Measurements from ENCODE around the gene SLC6A6.
"Not testable (repeated sequence)": the region's sequence is repeated elsewhere in the genome, so short reads cannot be mapped to it uniquely, and the experiment has no call there.

Gene SLC6A6

DNA sequence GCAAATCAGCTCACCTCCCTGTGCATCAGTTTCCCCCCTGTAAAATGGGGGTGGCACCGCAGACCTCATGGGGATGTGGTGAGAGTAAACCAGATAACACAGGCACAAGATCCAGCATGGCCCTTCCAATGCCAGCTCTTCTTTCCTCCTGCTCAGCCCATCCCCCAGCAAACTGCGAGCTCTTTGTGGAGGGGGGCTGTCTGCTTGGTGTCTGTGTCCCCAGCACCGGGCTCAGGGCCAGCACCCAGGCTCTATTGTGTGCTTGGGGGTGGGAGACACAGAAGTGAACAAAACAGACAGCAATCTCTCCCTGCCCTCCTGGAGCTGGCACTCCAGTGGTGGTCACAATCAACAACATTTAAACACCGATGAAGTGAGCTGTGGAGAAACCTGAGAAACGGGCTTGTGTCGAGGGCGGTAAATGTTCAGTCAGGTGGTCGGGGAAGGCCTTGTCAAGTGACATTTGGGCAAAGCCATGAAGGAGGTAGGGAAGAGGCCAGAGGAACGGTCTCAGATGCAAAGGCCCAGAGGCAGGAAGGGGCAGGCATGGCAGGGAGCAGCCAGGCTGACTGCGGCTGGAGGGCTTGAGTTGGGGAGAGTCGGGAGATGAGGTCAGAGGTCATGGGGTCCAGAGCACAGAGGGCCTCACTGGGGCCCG, 109.3 kb downstream of the SLC6A6 start:
- H3K4me3 Mint-ChIP-seq = no peak overlapping the region
- no peaks in the 10 kb centered on the region for H3K9me3 Mint-ChIP-seq
- H3K27me3 Mint-ChIP-seq = peaks cover 10 to 38% of the 10 kb centered on the region in 2 donors
- H3K4me1 Mint-ChIP-seq (ENCODE audit: low read depth in 2 of 2) = peaks cover 7 to 8% of the 10 kb centered on the region in 2 donors
- H3K27ac Mint-ChIP-seq = no peak overlapping the region
- DNase-seq (no peak), ATAC-seq (replicated peaks) (no peak)
- H3K36me3 Mint-ChIP-seq (ENCODE audit: insufficient read depth) = no peaks in the 10 kb centered on the region

DNA sequence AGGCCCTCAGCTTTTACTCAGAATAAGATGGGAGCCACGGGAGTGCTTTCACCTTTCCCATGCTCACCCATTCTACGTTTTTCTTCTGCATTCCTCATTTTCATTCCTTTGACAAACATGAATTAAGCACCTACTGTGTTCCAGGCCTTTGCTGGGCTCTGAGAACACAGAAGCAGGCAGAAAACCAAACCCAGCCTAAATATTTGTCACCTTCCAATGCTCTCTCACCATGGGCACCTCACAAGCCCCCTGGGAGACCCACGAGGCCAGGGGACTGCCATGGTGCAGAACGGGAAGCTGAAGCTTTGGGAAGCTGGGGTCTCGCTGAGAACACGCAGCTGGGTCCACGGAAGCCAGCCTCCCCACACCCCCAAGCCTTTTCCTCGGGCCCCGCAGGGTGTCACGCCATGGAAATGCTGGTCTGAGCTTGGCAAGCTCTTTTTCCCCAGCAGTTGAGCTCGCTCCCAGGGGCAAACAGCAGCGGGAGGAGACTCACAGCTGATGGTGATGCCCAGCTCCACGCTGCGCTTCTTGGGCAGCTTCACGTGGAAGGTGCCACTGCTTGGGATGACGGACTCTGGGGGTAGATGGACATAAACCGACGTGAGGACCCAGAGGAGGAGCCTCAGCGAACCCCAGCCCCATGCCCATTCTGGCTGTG, 110.0 kb downstream of the SLC6A6 start:
- ATAC-seq (replicated peaks) (no peak), DNase-seq (no peak)
- H3K4me3 Mint-ChIP-seq = no peak overlapping the region
- H3K36me3 Mint-ChIP-seq (ENCODE audit: insufficient read depth) = no peaks in the 10 kb centered on the region
- no peaks in the 10 kb centered on the region for H3K9me3 Mint-ChIP-seq
- peaks cover 7 to 8% of the 10 kb centered on the region in 2 donors for H3K4me1 Mint-ChIP-seq (ENCODE audit: low read depth in 2 of 2)
- H3K27me3 Mint-ChIP-seq = peaks cover 10 to 44% of the 10 kb centered on the region in 2 donors
- no peak overlapping the region for H3K27ac Mint-ChIP-seq

DNA sequence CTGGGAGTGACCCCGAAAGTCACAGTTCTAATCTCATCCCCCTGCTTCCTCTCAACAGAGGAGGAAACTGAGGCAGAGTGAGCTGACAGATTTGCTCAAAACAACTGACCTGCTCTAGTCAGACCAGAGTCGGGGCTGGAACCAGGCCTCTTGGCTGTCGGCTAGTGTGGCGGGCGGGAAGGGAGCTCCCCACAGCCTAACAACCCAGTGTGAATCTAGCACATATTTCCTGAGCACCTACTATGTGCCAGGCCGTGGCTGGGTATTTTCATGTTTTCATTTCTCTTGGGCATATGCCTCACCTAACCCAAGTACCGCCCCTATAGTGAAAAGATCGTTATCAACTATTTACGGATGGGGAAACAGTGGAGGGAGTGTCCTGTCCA, 110.5 kb downstream of the SLC6A6 start:
- H3K27ac Mint-ChIP-seq = no peak overlapping the region
- H3K9me3 Mint-ChIP-seq = no peaks in the 10 kb centered on the region
- no peaks in the 10 kb centered on the region for H3K36me3 Mint-ChIP-seq (ENCODE audit: insufficient read depth)
- ATAC-seq (replicated peaks) = no peak
- peaks cover 10 to 44% of the 10 kb centered on the region in 2 donors for H3K27me3 Mint-ChIP-seq
- peaks cover 7 to 8% of the 10 kb centered on the region in 2 donors for H3K4me1 Mint-ChIP-seq (ENCODE audit: low read depth in 2 of 2)
- no peak for DNase-seq
- no peak overlapping the region for H3K4me3 Mint-ChIP-seq

DNA sequence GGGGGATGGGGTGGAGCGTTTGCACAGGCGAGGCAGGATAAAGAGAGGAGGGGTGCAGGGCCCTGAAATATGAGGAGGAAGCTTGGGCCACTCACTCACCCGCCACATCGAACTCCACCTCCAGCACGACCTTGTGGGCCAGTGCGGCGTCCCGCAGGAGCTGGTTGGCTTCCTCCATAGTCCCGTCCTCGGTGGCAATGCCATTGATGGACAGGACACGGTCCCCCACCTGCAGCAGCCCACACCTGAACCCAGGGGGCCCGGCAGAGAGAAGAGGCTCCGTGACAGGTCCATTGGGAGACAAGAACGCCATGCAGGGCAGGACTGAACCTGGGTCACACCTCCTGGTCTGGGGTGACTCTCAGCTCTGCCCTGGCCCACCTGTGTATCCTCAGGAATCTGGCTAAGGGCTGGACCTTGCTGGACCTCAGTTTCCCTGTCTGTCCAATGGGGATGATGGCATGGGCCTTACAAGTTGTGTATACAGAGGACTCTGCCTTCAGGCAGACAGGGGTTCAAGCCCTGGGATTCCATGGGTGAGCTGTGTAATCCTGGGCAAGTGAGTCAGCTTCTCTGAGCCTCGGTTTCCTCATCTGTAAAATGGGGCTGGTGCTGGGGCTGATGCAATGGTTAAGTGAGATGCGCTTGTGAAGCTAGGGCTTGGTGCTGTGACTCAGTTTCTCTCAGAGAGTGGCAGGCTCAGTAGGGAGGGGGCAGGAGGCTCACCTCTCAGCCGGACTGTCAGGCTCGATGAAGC, 111.3 kb downstream of the SLC6A6 start:
- Mint-ChIP-seq H3K27ac (no peak overlapping the region), H3K4me3 (no peak overlapping the region), H3K36me3 (ENCODE audit: insufficient read depth) (no peaks in the 10 kb centered on the region), H3K9me3 (no peaks in the 10 kb centered on the region), H3K4me1 (ENCODE audit: low read depth in 2 of 2) (peaks cover 3 to 7% of the 10 kb centered on the region in 2 donors), H3K27me3 (peaks cover 5 to 45% of the 10 kb centered on the region in 2 donors)
- no peak for ATAC-seq (replicated peaks)
- DNase-seq = no peak

DNA sequence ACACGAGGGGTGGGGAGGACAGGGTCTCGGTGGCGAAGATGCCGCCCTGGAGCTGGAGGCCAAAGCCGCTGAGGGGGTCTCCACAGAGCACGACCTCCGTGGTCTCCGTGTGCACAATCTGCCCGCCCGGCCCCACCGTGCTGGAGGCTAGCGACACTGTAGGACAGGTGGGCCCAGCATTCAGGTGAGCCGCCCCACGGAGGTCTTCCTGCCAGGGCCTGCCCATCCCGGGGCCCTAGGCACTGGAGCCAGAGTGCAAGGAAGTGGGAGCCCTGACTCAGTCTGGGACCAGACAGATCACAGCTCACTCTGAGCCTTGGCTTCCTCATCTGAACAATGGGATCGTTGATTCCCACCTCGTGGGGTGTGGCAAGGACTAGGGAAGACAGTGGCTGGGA, 111.9 kb downstream of the SLC6A6 start:
- H3K36me3 Mint-ChIP-seq (ENCODE audit: insufficient read depth) = no peaks in the 10 kb centered on the region
- no peak overlapping the region for H3K27ac Mint-ChIP-seq
- H3K9me3 Mint-ChIP-seq = no peaks in the 10 kb centered on the region
- no peak overlapping the region for H3K4me3 Mint-ChIP-seq
- H3K4me1 Mint-ChIP-seq (ENCODE audit: low read depth in 2 of 2) = peaks cover 0 to 4% of the 10 kb centered on the region in 2 donors
- DNase-seq (no peak), ATAC-seq (replicated peaks) (no peak)
- H3K27me3 Mint-ChIP-seq = peaks cover 5 to 47% of the 10 kb centered on the region in 2 donors

DNA sequence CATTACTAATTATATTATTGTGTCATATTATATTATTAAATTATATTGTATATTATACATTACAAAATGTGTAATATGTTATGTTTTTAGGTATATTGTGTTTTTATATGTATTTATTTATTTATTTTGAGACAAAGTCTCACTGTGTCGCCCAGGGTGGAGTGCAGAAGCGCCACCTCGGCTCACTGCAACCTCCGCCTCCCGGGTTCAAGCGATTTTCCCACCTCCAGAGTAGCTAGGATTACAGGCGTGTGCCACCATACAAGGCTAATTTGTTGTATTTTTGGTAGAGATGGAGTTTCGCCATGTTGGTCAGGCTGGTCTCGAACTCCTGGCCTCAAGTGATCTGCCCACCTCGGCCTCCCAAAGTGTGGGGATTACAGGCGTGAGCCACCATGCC, 113.1 kb downstream of the SLC6A6 start:
- not testable (repeated sequence) for H3K4me3 Mint-ChIP-seq; H3K9me3 Mint-ChIP-seq; H3K4me1 Mint-ChIP-seq (ENCODE audit: low read depth in 2 of 2); H3K36me3 Mint-ChIP-seq (ENCODE audit: insufficient read depth); H3K27ac Mint-ChIP-seq; ATAC-seq (replicated peaks); DNase-seq
- H3K27me3 Mint-ChIP-seq = peaks cover 5 to 50% of the 10 kb centered on the region in 2 donors

DNA sequence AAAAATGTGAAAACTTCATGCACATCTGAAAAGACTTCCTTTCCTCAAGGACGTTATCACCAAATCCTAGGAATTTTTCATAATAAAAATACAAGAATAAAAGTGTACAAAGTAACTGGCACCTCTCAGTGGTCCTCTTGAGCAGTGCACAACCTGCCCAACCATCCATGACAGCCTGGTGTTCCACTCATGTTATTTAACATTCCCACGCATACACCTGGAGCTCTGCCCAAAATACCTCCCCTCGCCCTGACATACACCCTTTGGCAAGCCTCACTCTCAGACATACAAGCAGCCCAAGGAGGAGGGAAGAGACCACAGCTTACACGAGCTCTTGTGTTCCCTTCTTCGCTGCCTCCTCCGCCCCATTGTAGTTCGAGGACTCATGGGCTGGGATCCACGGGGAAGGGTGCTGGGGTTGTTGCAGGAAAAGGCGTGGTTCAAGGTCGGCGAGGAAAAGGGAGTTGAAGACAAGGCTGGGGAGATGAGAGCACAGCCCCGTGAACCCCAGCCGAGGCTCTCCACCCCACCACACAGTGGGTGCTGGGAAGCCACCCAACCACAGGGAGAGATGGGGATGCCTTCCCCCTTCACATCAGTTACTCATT, 114.4 kb downstream of the SLC6A6 start:
- no peak overlapping the region for H3K4me3 Mint-ChIP-seq
- H3K36me3 Mint-ChIP-seq (ENCODE audit: insufficient read depth) = no peaks in the 10 kb centered on the region
- peaks cover 0 to 4% of the 10 kb centered on the region in 2 donors for H3K4me1 Mint-ChIP-seq (ENCODE audit: low read depth in 2 of 2)
- H3K27me3 Mint-ChIP-seq = peaks cover 15 to 57% of the 10 kb centered on the region in 2 donors
- H3K9me3 Mint-ChIP-seq = no peaks in the 10 kb centered on the region
- DNase-seq (no peak), ATAC-seq (replicated peaks) (no peak)
- no peak overlapping the region for H3K27ac Mint-ChIP-seq

DNA sequence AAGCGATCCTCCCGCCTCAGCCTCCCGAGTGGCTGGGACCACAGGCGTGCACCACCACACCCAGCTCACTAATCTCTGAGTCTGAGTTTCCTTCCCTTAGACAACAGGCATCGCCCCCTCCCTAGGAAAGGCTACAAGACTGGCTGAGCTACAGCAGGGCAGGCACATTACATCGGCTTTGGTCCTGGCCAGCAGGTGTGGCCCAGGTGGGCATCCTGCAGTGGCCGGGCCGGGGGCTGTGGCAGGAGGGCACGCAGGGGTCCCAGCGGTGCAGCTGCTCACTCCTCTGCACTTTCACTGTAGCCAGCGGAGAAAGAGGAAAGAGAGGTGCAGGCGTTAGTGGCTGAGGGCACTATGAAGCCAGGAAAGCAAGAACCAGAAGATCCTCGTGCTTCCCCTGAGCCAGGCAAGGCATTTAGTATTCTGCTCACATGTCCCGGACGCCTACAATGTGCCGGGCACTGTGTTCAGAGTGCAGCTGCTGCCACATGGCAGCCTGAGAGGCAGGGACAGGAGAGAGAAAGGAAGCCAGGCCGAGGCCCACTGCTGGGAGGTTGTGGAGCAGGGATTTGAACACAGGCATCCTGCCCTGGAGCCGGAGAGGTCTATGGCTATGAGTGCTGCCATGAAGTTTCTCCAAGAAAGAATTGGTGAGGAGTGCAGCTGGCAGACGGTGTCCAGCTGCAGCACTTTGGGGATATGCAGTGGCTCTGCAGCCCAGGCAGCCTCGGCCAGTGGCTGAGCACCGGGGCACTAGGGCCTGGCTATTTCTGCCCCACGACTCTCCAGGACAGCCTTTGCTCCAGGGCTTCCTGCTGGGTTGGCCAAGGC, 115.4 kb downstream of the SLC6A6 start:
- no peak for DNase-seq
- no peaks in the 10 kb centered on the region for H3K9me3 Mint-ChIP-seq
- H3K27me3 Mint-ChIP-seq = peaks cover 20 to 66% of the 10 kb centered on the region in 2 donors
- H3K4me1 Mint-ChIP-seq (ENCODE audit: low read depth in 2 of 2) = peaks cover 0 to 4% of the 10 kb centered on the region in 2 donors
- no peak for ATAC-seq (replicated peaks)
- H3K27ac Mint-ChIP-seq = no peak overlapping the region
- no peak overlapping the region for H3K4me3 Mint-ChIP-seq
- H3K36me3 Mint-ChIP-seq (ENCODE audit: insufficient read depth) = no peaks in the 10 kb centered on the region

DNA sequence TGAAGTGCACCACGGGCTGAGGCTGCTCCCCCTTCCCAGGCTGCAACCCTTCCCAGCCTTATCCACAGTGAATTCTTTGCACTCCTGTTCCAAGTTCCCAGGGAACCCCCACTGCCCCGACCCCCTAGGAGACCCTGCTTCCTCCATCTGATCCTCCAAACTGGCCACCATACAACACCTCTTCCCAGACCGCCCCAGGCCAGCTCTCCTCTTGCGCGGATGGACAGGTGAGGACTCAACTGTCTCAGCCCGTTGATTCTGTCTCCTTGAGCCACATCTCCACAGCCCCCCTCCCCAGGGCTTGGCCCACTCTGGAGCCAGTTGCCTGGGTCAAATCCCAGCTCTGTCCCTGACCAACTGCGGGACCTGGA, 116.0 kb downstream of the SLC6A6 start:
- Mint-ChIP-seq H3K4me3 (no peak overlapping the region), H3K4me1 (ENCODE audit: low read depth in 2 of 2) (peaks cover 0 to 4% of the 10 kb centered on the region in 2 donors), H3K27ac (no peak overlapping the region), H3K36me3 (ENCODE audit: insufficient read depth) (no peaks in the 10 kb centered on the region), H3K27me3 (peaks cover 26 to 72% of the 10 kb centered on the region in 2 donors), H3K9me3 (no peaks in the 10 kb centered on the region)
- ATAC-seq (replicated peaks) (no peak), DNase-seq (no peak)

DNA sequence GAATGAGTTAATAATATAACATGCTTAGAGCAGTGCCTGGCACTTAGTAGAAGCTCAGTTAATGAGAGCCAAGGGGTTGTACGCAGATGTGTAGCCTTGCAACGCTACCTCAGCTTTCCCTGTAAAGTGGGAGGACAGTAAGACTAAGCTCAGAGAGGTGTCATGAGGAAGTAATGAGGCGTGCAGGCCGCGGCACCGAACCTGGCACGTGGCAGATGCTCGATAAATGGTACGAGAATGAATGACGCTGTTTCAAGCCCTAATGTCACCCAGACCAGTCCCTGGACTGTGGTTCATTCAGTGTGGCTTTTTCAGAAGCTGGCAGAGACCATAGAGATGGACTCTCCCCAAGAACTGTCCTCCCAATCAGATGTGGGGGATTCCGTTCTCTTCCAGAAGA, 116.5 kb downstream of the SLC6A6 start:
- no peak overlapping the region for H3K27ac Mint-ChIP-seq
- H3K4me3 Mint-ChIP-seq = no peak overlapping the region
- peaks cover 26 to 76% of the 10 kb centered on the region in 2 donors for H3K27me3 Mint-ChIP-seq
- no peaks in the 10 kb centered on the region for H3K9me3 Mint-ChIP-seq
- H3K36me3 Mint-ChIP-seq (ENCODE audit: insufficient read depth) = no peaks in the 10 kb centered on the region
- peaks cover 0 to 4% of the 10 kb centered on the region in 2 donors for H3K4me1 Mint-ChIP-seq (ENCODE audit: low read depth in 2 of 2)
- DNase-seq (no peak), ATAC-seq (replicated peaks) (no peak)

DNA sequence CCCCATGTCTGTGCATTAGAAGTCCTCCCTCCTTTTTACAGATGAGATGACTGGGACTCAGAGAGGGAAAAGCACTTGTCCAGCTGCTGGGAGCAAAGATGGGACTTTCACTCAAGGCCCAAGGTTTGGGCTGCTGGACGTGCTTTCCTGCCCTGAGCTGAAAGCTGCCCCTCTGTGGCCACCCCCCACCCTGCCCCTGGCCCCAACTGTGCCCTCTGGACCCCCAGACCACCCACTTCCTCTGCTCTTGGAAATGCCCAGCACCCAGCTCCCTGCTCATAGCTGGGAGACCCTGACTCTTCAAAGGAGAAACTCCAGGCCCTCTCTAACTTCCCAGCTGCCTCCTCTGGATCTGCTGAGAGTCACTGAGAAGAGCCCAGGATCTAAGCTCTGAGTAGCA, 117.0 kb downstream of the SLC6A6 start:
- DNase-seq = no peak
- no peak overlapping the region for H3K27ac Mint-ChIP-seq
- no peaks in the 10 kb centered on the region for H3K9me3 Mint-ChIP-seq
- no peaks in the 10 kb centered on the region for H3K36me3 Mint-ChIP-seq (ENCODE audit: insufficient read depth)
- peaks cover 0 to 4% of the 10 kb centered on the region in 2 donors for H3K4me1 Mint-ChIP-seq (ENCODE audit: low read depth in 2 of 2)
- no peak for ATAC-seq (replicated peaks)
- H3K27me3 Mint-ChIP-seq = peaks cover 26 to 76% of the 10 kb centered on the region in 2 donors
- no peak overlapping the region for H3K4me3 Mint-ChIP-seq

DNA sequence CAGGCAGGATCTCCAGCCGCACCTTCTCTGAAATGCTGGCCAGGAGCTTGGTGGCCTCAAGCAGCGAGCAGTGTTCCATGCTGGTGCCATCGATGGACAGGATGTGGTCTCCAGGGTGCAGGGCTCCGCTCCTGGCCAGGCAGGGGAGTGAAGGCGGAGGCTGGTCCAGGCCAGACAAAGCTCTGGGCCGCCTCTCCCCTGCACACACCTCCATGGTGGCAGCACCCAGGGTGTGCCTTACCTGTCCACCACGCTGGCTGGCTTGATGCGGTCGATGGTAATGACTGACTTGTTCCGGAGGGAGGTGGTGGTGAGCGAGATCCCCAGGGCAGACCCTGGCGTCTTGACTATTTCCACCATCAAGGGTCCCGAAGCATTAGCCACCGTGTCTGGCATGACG, 117.7 kb downstream of the SLC6A6 start:
- Mint-ChIP-seq H3K4me1 (ENCODE audit: low read depth in 2 of 2) (peaks cover 0 to 4% of the 10 kb centered on the region in 2 donors), H3K27ac (no peak overlapping the region)

DNA sequence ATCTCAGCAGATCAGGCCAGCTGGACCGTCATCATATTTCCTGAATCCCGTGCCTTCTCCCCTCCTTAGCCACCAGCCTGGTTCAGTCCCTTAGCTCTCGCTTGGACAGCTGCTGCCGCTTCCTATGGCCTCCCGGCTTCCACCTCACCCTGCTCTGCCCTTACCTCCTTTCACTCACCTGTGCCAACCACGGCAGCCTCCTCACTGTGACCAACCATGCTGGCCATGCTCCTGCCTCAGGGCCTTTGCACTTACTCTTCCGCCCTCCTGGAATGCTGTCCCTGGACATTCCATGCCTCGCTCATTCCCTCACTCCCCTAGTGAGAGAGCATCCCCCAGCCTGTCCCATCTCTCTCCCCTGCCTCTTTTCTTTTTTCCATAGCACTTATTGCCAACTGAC, 118.6 kb downstream of the SLC6A6 start:
- no peak for DNase-seq
- H3K27ac Mint-ChIP-seq = no peak overlapping the region
- H3K9me3 Mint-ChIP-seq = no peaks in the 10 kb centered on the region
- no peaks in the 10 kb centered on the region for H3K36me3 Mint-ChIP-seq (ENCODE audit: insufficient read depth)
- peaks cover 0 to 4% of the 10 kb centered on the region in 2 donors for H3K4me1 Mint-ChIP-seq (ENCODE audit: low read depth in 2 of 2)
- peaks cover 26 to 77% of the 10 kb centered on the region in 2 donors for H3K27me3 Mint-ChIP-seq
- no peak overlapping the region for H3K4me3 Mint-ChIP-seq
- no peak for ATAC-seq (replicated peaks)

More for the DNA sequence above, 117.7 kb downstream of the SLC6A6 start:
- Mint-ChIP-seq H3K9me3 (no peaks in the 10 kb centered on the region), H3K27me3 (peaks cover 26 to 76% of the 10 kb centered on the region in 2 donors), H3K36me3 (ENCODE audit: insufficient read depth) (no peaks in the 10 kb centered on the region), H3K4me3 (no peak overlapping the region)
- ATAC-seq (replicated peaks) (no peak), DNase-seq (no peak)
